COLO668 (cell line): ENCODE results near the gene CCDC121.

ENCODE experiments used
- DNase-seq: peaks from one replicate; lab custom pipeline; 2025; ENCODE audit not compliant: unreplicated experiment; lab: John Stamatoyannopoulos, UW

CCDC121 gene

GRCh38 chr2:27628767-27629709 is at the start of gene CCDC121, which contains the start of gene GPN1:
TSS of gene CCDC121 (minus strand) at chr2:27629012. CDS start at chr2:27627799, 1,213 bp downstream.
TSS of gene GPN1 (plus strand) at chr2:27629050. CDS start at chr2:27629059, 9 bp downstream.
- DNase-seq = peak; percentile 83

GRCh38 chr2:27672723-27673486 is 44.1 kb upstream of the CCDC121 start:
- no peak for DNase-seq

- DNase-seq = no peak
Measured at GRCh38 chr2:27671235-27671634, 42.4 kb upstream of the CCDC121 start.

GRCh38 chr2:27667446-27667845 is 38.6 kb upstream of the CCDC121 start:
- DNase-seq = no peak

GRCh38 chr2:27664622-27665363 is 36.0 kb upstream of the CCDC121 start:
- no peak for DNase-seq

- DNase-seq = peak; percentile 32
Measured at GRCh38 chr2:27664154-27664574, 35.4 kb upstream of the CCDC121 start.

GRCh38 chr2:27663285-27664153 is 34.7 kb upstream of the CCDC121 start, which contains the start of the genes SLC4A1AP and SUPT7L:
TSS of gene SLC4A1AP (plus strand) at chr2:27663889. CDS start at chr2:27663915, 26 bp downstream.
TSS of gene SUPT7L (minus strand) at chr2:27663614. CDS start at chr2:27662192, 1,422 bp downstream.
- DNase-seq = peak; percentile 77

GRCh38 chr2:27661371-27661770 is 32.6 kb upstream of the CCDC121 start:
- DNase-seq = no peak

GRCh38 chr2:27655155-27655951 is 26.5 kb upstream of the CCDC121 start:
- DNase-seq = no peak

- DNase-seq = no peak
Measured at GRCh38 chr2:27653397-27653796, 24.6 kb upstream of the CCDC121 start.

GRCh38 chr2:27652790-27653189 is 24.0 kb upstream of the CCDC121 start:
- no peak for DNase-seq

- no peak for DNase-seq
Measured at GRCh38 chr2:27652341-27652740, 23.5 kb upstream of the CCDC121 start.

- no peak for DNase-seq
Measured at GRCh38 chr2:27651056-27651455, 22.2 kb upstream of the CCDC121 start.

- no peak for DNase-seq
Measured at GRCh38 chr2:27647737-27648136, 18.9 kb upstream of the CCDC121 start.

GRCh38 chr2:27647289-27647688 is 18.5 kb upstream of the CCDC121 start:
- DNase-seq = no peak

- no peak for DNase-seq
Measured at GRCh38 chr2:27645197-27645596, 16.4 kb upstream of the CCDC121 start.

GRCh38 chr2:27640722-27641245 is 12.0 kb upstream of the CCDC121 start:
- no peak for DNase-seq

- no peak for DNase-seq
Measured at GRCh38 chr2:27638709-27639108, 9.9 kb upstream of the CCDC121 start.
